ENCODE results near the gene HCN4.

The HCN4 gene

DNA sequence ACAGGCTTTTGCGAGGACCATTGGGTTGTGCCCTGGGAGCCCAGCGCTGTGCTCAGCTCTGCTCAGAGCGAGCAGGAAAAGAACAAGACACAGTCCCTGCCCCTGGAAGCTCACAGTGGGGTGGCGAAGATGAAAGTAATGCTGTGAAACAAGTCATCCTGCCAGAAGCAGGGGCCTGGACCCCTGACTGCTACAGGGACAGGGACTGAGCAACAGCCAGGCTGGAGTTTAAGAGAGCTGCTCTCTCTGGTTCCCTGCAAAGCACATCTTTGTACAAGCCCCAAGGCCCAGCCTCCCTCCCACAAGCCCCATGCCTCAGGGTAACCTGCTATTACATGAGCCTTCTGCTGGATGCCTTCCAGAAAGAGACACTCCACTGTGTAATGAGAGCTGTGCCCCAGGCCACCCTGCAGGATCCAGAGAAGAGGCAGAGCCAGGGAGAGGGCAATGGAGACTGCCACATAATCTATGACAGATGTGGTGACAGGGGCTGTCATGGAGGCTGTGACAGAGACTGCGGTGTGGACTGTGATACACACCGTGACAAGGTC lies 7.1 kb upstream of the HCN4 start:
- Histone ChIP-seq H3K4me3 (ENCODE audit: low read length, poor library complexity, severe bottlenecking) (no peak overlapping the region), H3K9ac (ENCODE audit: low read depth, low read length, poor library complexity, severe bottlenecking) (no peak overlapping the region), H4K20me1 (ENCODE audit: insufficient read depth, low read length, poor library complexity, severe bottlenecking) (no peaks in the 10 kb centered on the region), H3K79me2 (ENCODE audit: insufficient read depth, low read length) (no peaks in the 10 kb centered on the region), H3F3A (ENCODE audit: low read depth) (no peaks in the 10 kb centered on the region), H3K4me1 (ENCODE audit: insufficient read depth, low read length, poor library complexity, severe bottlenecking) (no peaks in the 10 kb centered on the region), H2AFZ (ENCODE audit: low read length) (no peak overlapping the region), H3K9me2 (replicated peaks; ENCODE audit: low read depth, low read length) (no peaks in the 10 kb centered on the region), H3K27me3 (ENCODE audit: insufficient read depth, low read length, poor library complexity, severe bottlenecking) (no peaks in the 10 kb centered on the region), H3K9me3 (ENCODE audit: insufficient read depth, low read depth, low read length) (no peaks in the 10 kb centered on the region), H3K36me3 (ENCODE audit: insufficient read depth, low read length) (no peaks in the 10 kb centered on the region), H3K4me2 (ENCODE audit: low read depth, low read length, poor library complexity, severe bottlenecking) (no peak overlapping the region)
- TF ChIP-seq, protein P1, sequence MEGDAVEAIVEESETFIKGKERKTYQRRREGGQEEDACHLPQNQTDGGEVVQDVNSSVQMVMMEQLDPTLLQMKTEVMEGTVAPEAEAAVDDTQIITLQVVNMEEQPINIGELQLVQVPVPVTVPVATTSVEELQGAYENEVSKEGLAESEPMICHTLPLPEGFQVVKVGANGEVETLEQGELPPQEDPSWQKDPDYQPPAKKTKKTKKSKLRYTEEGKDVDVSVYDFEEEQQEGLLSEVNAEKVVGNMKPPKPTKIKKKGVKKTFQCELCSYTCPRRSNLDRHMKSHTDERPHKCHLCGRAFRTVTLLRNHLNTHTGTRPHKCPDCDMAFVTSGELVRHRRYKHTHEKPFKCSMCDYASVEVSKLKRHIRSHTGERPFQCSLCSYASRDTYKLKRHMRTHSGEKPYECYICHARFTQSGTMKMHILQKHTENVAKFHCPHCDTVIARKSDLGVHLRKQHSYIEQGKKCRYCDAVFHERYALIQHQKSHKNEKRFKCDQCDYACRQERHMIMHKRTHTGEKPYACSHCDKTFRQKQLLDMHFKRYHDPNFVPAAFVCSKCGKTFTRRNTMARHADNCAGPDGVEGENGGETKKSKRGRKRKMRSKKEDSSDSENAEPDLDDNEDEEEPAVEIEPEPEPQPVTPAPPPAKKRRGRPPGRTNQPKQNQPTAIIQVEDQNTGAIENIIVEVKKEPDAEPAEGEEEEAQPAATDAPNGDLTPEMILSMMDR (conservative IDR thresholded peaks at IDR 0.05; ENCODE audit: low read length): no peak
- no peak for TF ChIP-seq EZH2phosphoT487 (IDR thresholded peaks at IDR 0.05; ENCODE audit: borderline replicate concordance)

DNA sequence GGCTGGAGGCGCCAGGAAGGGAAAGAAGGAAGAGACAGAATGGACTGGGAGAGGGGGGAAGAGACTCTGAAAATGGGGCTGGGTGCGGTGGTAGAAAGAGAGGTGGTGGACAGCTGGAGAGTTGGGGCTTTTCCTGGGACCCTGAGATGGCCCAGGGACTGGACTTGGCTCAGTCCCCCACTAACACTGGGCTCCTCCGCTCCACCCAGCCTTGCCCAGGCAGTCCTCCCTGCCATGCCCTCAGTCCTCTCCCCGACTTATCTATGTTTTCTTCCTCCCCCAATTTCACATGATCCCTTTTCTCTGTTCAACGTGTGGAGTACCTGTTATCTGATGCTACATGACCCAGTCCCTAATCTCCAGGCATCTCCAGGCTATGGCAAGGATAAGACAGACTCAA lies 6.3 kb upstream of the HCN4 start:
- Histone ChIP-seq H3F3A (ENCODE audit: low read depth) (no peaks in the 10 kb centered on the region), H3K79me2 (ENCODE audit: insufficient read depth, low read length) (no peaks in the 10 kb centered on the region), H3K9me2 (replicated peaks; ENCODE audit: low read depth, low read length) (no peaks in the 10 kb centered on the region), H3K9ac (ENCODE audit: low read depth, low read length, poor library complexity, severe bottlenecking) (no peak overlapping the region), H3K27me3 (ENCODE audit: insufficient read depth, low read length, poor library complexity, severe bottlenecking) (no peaks in the 10 kb centered on the region), H4K20me1 (ENCODE audit: insufficient read depth, low read length, poor library complexity, severe bottlenecking) (no peaks in the 10 kb centered on the region), H3K4me3 (ENCODE audit: low read length, poor library complexity, severe bottlenecking) (no peak overlapping the region), H3K4me2 (ENCODE audit: low read depth, low read length, poor library complexity, severe bottlenecking) (no peak overlapping the region), H2AFZ (ENCODE audit: low read length) (no peak overlapping the region), H3K9me3 (ENCODE audit: insufficient read depth, low read depth, low read length) (no peaks in the 10 kb centered on the region), H3K36me3 (ENCODE audit: insufficient read depth, low read length) (no peaks in the 10 kb centered on the region), H3K4me1 (ENCODE audit: insufficient read depth, low read length, poor library complexity, severe bottlenecking) (no peaks in the 10 kb centered on the region)
- TF ChIP-seq, protein P1 (conservative IDR thresholded peaks at IDR 0.05; ENCODE audit: low read length): no peak
- no peak for TF ChIP-seq EZH2phosphoT487 (IDR thresholded peaks at IDR 0.05; ENCODE audit: borderline replicate concordance)

DNA sequence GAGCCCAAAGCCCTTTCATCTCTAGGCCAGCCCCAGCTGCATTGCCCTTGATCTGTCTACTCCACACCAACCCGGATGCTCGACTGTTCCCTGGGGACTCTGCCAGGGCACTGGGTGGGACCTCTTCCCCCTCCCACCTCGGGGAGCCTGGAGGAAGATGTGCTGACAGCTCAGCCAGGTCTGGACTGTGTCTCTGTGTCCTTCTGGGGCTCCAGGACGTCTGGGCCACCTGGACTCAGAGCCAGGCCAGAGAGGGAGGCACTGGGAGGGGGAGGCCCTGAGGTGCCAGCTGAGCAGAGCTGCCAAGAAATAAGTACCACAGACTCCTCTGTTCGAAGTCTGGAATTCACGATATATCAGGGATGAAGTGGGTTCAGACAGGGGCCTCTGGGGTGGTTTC lies 5.8 kb upstream of the HCN4 start:
- TF ChIP-seq, protein P1 (conservative IDR thresholded peaks at IDR 0.05; ENCODE audit: low read length): no peak
- no peak for TF ChIP-seq EZH2phosphoT487 (IDR thresholded peaks at IDR 0.05; ENCODE audit: borderline replicate concordance)
- no peaks in the 10 kb centered on the region for H3F3A ChIP-seq (ENCODE audit: low read depth)
- no peaks in the 10 kb centered on the region for H3K4me1 ChIP-seq (ENCODE audit: insufficient read depth, low read length, poor library complexity, severe bottlenecking)
- no peaks in the 10 kb centered on the region for H3K79me2 ChIP-seq (ENCODE audit: insufficient read depth, low read length)
- no peaks in the 10 kb centered on the region for H4K20me1 ChIP-seq (ENCODE audit: insufficient read depth, low read length, poor library complexity, severe bottlenecking)
- no peaks in the 10 kb centered on the region for H3K9me2 ChIP-seq (replicated peaks; ENCODE audit: low read depth, low read length)
- H3K9ac ChIP-seq (ENCODE audit: low read depth, low read length, poor library complexity, severe bottlenecking): no peak overlapping the region
- no peak overlapping the region for H3K4me2 ChIP-seq (ENCODE audit: low read depth, low read length, poor library complexity, severe bottlenecking)
- H3K27me3 ChIP-seq (ENCODE audit: insufficient read depth, low read length, poor library complexity, severe bottlenecking): no peaks in the 10 kb centered on the region
- H3K4me3 ChIP-seq (ENCODE audit: low read length, poor library complexity, severe bottlenecking): no peak overlapping the region
- H2AFZ ChIP-seq (ENCODE audit: low read length): no peak overlapping the region
- no peaks in the 10 kb centered on the region for H3K36me3 ChIP-seq (ENCODE audit: insufficient read depth, low read length)
- no peaks in the 10 kb centered on the region for H3K9me3 ChIP-seq (ENCODE audit: insufficient read depth, low read depth, low read length)

All from Loucy (cell line).